Bronchial epithelial cell (primary cell): ENCODE measurements around the gene AGK. TPM values are rescaled to one million over a fixed set of nuclear protein-coding genes. Genes with fewer than 3 reads are reported as not detected.

Experiments used
- DNase-seq: peaks from one replicate; pipeline ENCODE4 v3.0.0-alpha.2; 2010; ENCODE audit warnings: low read depth
- FAIRE-seq: peaks from 2 replicates; lab custom pipeline; 2011; peaks lifted over from hg19 to GRCh38; lab: Jason Lieb, UNC
- H3K27me3 ChIP-seq: 2 replicates; pipeline ENCODE4 v1.5.1; 2011; ENCODE audit warnings: low read length; ENCODE audit not compliant: control insufficient read depth, insufficient read depth
- H3K36me3 ChIP-seq: 2 replicates; pipeline ENCODE4 v1.5.1; 2011; ENCODE audit warnings: low read length; ENCODE audit not compliant: control insufficient read depth, insufficient read depth
- H3K4me3 ChIP-seq: 2 replicates; pipeline ENCODE4 v1.5.1; 2011; ENCODE audit warnings: mild to moderate bottlenecking, low read depth, low read length, control low read depth
- total RNA-seq: library from RNA; depleted of rRNA; stranded (reverse); fragments of >200 nt; gene quantifications from 2 replicates; pipeline ENCODE4 v1.2.1, GENCODE V29; 2014
- TF ChIP-seq, protein P1 (sequence below): IDR thresholded peaks from 2 replicates; pipeline ENCODE4 v1.5.1; 2011; ENCODE audit warnings: mild to moderate bottlenecking, moderate library complexity, low read length, control low read depth, inconsistent platforms; ENCODE audit not compliant: insufficient read depth, severe bottlenecking

Gene AGK
- total RNA-seq, 1 donor from 2014 or later, result 18.4 TPM

DNA sequence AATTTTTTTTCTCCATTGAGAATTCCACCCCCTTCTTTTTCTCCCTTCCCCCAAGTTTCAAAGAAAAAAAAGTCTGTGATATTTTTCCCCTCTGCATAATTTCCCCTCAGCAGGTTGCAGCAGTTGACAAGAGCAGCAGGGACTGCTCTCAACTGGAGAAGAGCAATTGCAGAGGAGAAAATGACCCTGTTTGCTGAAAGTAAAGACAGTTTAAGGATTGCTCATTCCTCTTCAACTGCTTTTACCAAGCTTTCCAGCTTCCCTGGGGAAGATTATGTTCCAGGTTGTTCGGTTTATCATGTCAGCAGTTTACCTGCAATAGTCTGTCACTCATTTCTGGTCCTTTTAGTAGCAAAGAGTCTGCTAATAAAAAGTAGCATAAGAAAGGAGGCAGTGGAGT is 16.2 kb downstream of the AGK start:
- TF ChIP-seq, protein P1, sequence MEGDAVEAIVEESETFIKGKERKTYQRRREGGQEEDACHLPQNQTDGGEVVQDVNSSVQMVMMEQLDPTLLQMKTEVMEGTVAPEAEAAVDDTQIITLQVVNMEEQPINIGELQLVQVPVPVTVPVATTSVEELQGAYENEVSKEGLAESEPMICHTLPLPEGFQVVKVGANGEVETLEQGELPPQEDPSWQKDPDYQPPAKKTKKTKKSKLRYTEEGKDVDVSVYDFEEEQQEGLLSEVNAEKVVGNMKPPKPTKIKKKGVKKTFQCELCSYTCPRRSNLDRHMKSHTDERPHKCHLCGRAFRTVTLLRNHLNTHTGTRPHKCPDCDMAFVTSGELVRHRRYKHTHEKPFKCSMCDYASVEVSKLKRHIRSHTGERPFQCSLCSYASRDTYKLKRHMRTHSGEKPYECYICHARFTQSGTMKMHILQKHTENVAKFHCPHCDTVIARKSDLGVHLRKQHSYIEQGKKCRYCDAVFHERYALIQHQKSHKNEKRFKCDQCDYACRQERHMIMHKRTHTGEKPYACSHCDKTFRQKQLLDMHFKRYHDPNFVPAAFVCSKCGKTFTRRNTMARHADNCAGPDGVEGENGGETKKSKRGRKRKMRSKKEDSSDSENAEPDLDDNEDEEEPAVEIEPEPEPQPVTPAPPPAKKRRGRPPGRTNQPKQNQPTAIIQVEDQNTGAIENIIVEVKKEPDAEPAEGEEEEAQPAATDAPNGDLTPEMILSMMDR, result no peak
- no peak for FAIRE-seq
- H3K36me3 ChIP-seq, result peaks cover 7% of the 10 kb centered on the region
- H3K4me3 ChIP-seq, result no peak overlapping the region
- DNase-seq, result no peak
- no peaks in the 10 kb centered on the region for H3K27me3 ChIP-seq

DNA sequence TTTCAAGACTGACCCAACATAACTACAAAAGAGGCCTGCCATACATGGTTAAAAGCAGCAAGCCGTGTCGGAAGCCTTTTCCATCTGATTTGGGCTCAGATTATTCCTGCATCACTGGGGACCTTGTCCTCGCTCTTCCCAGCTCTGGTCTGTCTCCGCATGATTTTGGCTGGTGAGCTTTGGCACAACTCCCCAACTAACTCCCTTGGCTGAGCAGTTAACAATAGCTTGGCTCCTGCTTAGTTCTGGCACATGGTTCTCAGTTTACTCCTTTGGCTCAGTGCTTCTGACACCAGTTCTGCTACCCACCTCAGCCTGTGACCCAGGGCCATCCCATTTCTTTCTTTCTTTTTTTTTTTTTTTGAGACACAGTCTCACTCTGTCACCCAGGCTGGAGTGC is 17.0 kb downstream of the AGK start:
- Histone ChIP-seq H3K36me3 (peaks cover 4% of the 10 kb centered on the region), H3K27me3 (no peaks in the 10 kb centered on the region), H3K4me3 (no peak overlapping the region)
- DNase-seq (no peak), FAIRE-seq (peak; percentile 52)
- TF ChIP-seq, protein P1, result no peak

DNA sequence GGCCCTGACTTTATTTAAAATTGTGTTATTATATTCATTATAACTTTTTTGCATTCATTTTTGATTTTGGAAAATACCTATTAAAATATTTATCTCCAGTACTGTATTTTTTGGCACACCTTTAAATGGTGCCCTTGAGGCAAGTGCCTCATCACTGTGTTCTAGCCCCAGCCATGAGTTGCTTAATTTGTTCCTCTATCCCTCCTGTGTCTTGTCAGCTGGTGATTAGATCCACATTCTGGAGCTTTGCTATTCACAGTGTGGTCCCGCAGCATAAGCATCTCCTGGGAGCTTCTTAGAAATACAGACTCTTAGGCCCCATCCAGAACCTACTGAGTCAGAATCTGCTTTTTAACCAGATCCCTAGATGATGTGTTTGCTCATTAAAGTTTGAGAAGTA is 19.8 kb downstream of the AGK start:
- FAIRE-seq (no peak), DNase-seq (no peak)
- Histone ChIP-seq H3K4me3 (no peak overlapping the region), H3K36me3 (peaks cover 6% of the 10 kb centered on the region), H3K27me3 (no peaks in the 10 kb centered on the region)
- TF ChIP-seq, protein P1, result no peak

DNA sequence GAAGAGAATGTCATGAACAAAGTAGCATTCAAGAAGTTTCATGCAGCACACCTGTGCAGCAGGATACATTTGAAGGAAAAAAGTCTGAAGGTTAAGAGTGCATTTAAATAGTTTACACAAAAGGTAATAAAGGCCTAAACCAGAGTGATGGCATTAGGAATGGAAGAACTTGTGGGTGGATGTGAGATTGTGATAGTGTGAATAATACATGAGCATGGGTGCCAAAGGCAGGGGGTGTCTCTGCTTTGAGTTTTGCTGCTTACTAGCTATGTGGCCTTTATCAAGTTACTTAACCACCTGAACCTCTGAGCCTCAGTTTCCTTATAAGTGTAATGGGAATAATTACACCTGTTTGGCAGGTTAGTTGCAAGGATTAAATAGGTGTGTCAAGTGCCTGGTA is 21.0 kb downstream of the AGK start:
- Histone ChIP-seq H3K36me3 (peaks cover 6% of the 10 kb centered on the region), H3K4me3 (no peak overlapping the region), H3K27me3 (no peaks in the 10 kb centered on the region)
- TF ChIP-seq, protein P1, result no peak
- FAIRE-seq, result no peak
- no peak for DNase-seq

DNA sequence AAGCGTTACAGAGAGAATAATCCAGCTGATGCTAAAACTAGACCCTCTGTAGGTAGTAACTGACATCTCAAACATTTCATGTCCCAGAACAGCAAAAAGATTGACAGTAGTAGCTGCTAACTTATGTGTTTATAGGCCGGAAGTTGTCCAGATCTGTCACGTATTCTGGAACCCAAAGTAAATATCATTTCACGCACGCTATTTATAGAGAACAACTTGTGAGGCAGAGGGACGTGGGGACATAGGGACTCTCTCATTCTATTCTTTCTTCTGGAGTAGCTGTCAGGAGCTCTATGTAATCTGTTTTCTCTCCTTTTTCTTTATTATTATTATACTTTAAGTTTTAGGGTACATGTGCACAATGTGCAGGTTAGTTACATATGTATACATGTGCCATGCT is 22.3 kb downstream of the AGK start:
- no peak overlapping the region for H3K4me3 ChIP-seq
- TF ChIP-seq, protein P1, result no peak
- no peak for DNase-seq
- no peaks in the 10 kb centered on the region for H3K27me3 ChIP-seq
- FAIRE-seq, result no peak
- H3K36me3 ChIP-seq, result peaks cover 2% of the 10 kb centered on the region

DNA sequence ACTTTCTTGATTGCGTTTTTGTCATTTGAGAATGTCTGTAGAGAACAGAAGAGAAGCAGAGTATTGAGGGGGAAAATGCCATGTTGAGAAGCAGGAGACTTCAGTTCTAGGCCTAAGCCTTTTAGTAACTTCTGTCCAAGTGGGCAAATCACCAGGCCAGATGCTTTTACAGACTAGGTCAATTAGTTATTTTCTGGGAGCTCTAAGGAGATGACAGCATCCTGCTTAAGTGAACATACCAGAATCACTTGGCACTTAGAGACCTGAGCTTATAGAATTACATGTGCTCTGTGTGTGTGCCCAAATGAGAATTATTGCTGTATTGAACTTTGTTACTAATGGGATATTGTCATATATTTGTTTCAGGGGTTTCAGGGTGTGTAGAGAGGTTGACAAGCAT is 24.0 kb downstream of the AGK start:
- DNase-seq (no peak), FAIRE-seq (no peak)
- H3K27me3 ChIP-seq, result no peaks in the 10 kb centered on the region
- TF ChIP-seq, protein P1, result no peak
- peaks cover 2% of the 10 kb centered on the region for H3K36me3 ChIP-seq
- H3K4me3 ChIP-seq, result no peak overlapping the region
